ENCODE data around the gene NET1. TPM values are rescaled to one million over a fixed set of nuclear protein-coding genes. Genes with fewer than 3 reads are reported as not detected.

NET1 gene
- total RNA-seq, 1 donor from 2014 or later = 205 TPM

DNA sequence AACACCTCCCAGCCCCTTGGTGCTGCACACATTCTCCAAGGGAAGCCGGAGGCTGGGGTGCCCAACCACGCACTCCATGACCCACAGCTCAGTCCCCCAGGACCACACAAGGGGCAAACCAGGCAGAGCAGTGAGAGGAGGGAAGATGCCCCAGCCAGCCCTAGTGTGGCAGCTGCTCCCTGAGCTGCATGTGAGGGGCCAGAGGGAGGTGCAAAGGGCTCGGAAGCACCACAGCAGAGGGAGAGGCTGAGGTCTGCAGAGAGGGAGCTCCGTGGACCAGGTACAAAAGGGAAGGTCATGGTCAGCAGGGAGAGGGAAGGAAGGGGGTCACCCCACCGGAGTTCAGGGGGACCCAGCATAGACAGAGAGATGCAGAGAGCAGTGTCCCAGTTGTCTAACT lies 88.6 kb downstream of the NET1 start:
- Mint-ChIP-seq H3K9me3 (no peaks in the 10 kb centered on the region), H3K27me3 (ENCODE audit: low read depth) (no peaks in the 10 kb centered on the region), H3K27ac (no peak overlapping the region), H3K4me1 (peaks cover 56% of the 10 kb centered on the region), H3K36me3 (no peaks in the 10 kb centered on the region), H3K4me3 (no peak overlapping the region)
- no peak for TF ChIP-seq CTCF (IDR thresholded peaks at IDR 0.05; ENCODE audit: unreplicated experiment)
- DNase-seq (ENCODE audit: low spot score in 2 of 2, unreplicated experiment in 2 of 2) = no peak

GRCh38 chr10:5502061-5502521 lies 89.7 kb downstream of the NET1 start:
- TF ChIP-seq CTCF (IDR thresholded peaks at IDR 0.05; ENCODE audit: unreplicated experiment) = no peak
- Mint-ChIP-seq H3K36me3 (no peaks in the 10 kb centered on the region), H3K4me1 (peaks cover 65% of the 10 kb centered on the region), H3K4me3 (no peak overlapping the region), H3K27me3 (ENCODE audit: low read depth) (no peaks in the 10 kb centered on the region), H3K27ac (no peak overlapping the region), H3K9me3 (no peaks in the 10 kb centered on the region)
- DNase-seq (ENCODE audit: low spot score in 2 of 2, unreplicated experiment in 2 of 2) = no peak

- no peaks in the 10 kb centered on the region for H3K27me3 Mint-ChIP-seq (ENCODE audit: low read depth)
- peaks cover 69% of the 10 kb centered on the region for H3K4me1 Mint-ChIP-seq
- no peak overlapping the region for H3K4me3 Mint-ChIP-seq
- no peak for TF ChIP-seq CTCF (IDR thresholded peaks at IDR 0.05; ENCODE audit: unreplicated experiment)
- H3K27ac Mint-ChIP-seq = peak overlapping the region; percentile 94
- H3K36me3 Mint-ChIP-seq = no peaks in the 10 kb centered on the region
- no peaks in the 10 kb centered on the region for H3K9me3 Mint-ChIP-seq
- no peak for DNase-seq (ENCODE audit: low spot score in 2 of 2, unreplicated experiment in 2 of 2)
Observed at GRCh38 chr10:5502571-5503476, 90.5 kb downstream of the NET1 start.

DNA sequence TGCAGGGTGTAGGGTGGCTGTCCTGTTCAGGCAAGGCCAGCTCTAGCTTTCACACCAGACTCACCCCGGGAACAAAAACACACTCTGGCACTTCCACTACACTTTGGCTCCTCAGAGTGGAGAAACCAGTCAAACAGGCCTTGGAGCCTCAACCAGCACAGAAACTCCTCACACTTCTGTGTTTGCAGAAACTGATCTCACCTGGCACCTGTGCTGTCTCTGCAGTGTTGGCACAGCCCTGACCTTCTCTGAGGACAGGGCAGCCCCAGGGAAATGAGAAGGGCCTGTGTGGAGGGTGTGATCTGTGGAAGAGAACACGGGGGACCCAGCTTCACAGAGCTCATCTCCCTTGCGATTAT lies 91.1 kb downstream of the NET1 start:
- no peak for TF ChIP-seq CTCF (IDR thresholded peaks at IDR 0.05; ENCODE audit: unreplicated experiment)
- peaks cover 69% of the 10 kb centered on the region for H3K4me1 Mint-ChIP-seq
- DNase-seq (ENCODE audit: low spot score in 2 of 2, unreplicated experiment in 2 of 2) = no peak
- H3K9me3 Mint-ChIP-seq = no peaks in the 10 kb centered on the region
- H3K36me3 Mint-ChIP-seq = no peaks in the 10 kb centered on the region
- H3K27me3 Mint-ChIP-seq (ENCODE audit: low read depth) = no peaks in the 10 kb centered on the region
- peak overlapping the region; percentile 94 for H3K27ac Mint-ChIP-seq
- H3K4me3 Mint-ChIP-seq = no peak overlapping the region

- H3K9me3 Mint-ChIP-seq = no peaks in the 10 kb centered on the region
- no peaks in the 10 kb centered on the region for H3K27me3 Mint-ChIP-seq (ENCODE audit: low read depth)
- TF ChIP-seq CTCF (IDR thresholded peaks at IDR 0.05; ENCODE audit: unreplicated experiment) = no peak
- H3K36me3 Mint-ChIP-seq = no peaks in the 10 kb centered on the region
- peaks cover 69% of the 10 kb centered on the region for H3K4me1 Mint-ChIP-seq
- no peak overlapping the region for H3K4me3 Mint-ChIP-seq
- DNase-seq (ENCODE audit: low spot score in 2 of 2, unreplicated experiment in 2 of 2) = no peak
- peak overlapping the region; percentile 94 for H3K27ac Mint-ChIP-seq
Observed at GRCh38 chr10:5504146-5505072, 92.1 kb downstream of the NET1 start.

Data from mesothelial cell of epicardium (in vitro differentiated cells).